Body of pancreas (tissue), 4 donors: ENCODE results near the gene GAK. TPM values are rescaled to one million over a fixed set of nuclear protein-coding genes. Genes with fewer than 3 reads are reported as not detected.

Experiments used
- ATAC-seq: fragments of 150-250 bp; one replicate; pipeline ENCODE4 v1.9.1; 2016
- DNase-seq, 4 donors: peaks; one replicate each; pipeline ENCODE4 v3.0.0-alpha.2; 2019
- H3K27ac ChIP-seq, 4 donors: fragments of 200-600 bp; sonication (generic); 1 replicate in 3 of 4; 2 replicates in 1 of 4; pipeline versions ENCODE4 v1.5.1 to v1.6.1; 2016 to 2019; ENCODE audit warnings: mild to moderate bottlenecking in 1 of 4, mixed read lengths in 1 of 4, moderate library complexity in 1 of 4
- H3K27me3 ChIP-seq, 2 donors: fragments of 200-600 bp; sonication (generic); one replicate each; pipeline ENCODE4 v1.6.0; 2016; ENCODE audit warnings: mild to moderate bottlenecking in 1 of 2
- H3K36me3 ChIP-seq, 2 donors: fragments of 200-600 bp; sonication (generic); replicated peaks in 1 of 2; 2 replicates each; pipeline ENCODE4 v1.5.1; 2016; ENCODE audit warnings: low read depth in 2 of 2; ENCODE audit not compliant: insufficient read depth in 1 of 2
- H3K4me1 ChIP-seq: fragments of 200-600 bp; sonication (generic); one replicate; pipeline ENCODE4 v1.6.0; 2016
- H3K4me3 ChIP-seq, 2 donors: fragments of 200-600 bp; sonication (generic); 1 replicate in 1 of 2; 2 replicates in 1 of 2; pipeline ENCODE4 v1.5.1; 2016 to 2019
- H3K9me3 ChIP-seq, 3 donors: fragments of 200-600 bp; sonication (generic); 1 replicate in 2 of 3; 2 replicates in 1 of 3; pipeline ENCODE4 v1.5.1; 2016
- POLR2A ChIP-seq, 3 donors: fragments of 450-650 bp; IDR thresholded peaks; one replicate each; pipeline ENCODE4 v1.6.1; 2016; ENCODE audit warnings: antibody characterized with exemption in 3 of 3, mild to moderate bottlenecking in 2 of 3
- WGBS, 2 donors: methylation state at CpG; one replicate each; pipeline ENCODE4 v1.1.5; 2017; 5-methylcytosine and 5-hydroxymethylcytosine counted together
- intact Hi-C: fragments of 100-400 bp; cut with DNase I; formaldehyde crosslinking; loops from one replicate; pipeline ENCODE4 v1.15.1; 2023
- total RNA-seq, 2 donors: library from RNA; depleted of rRNA; stranded (reverse); fragments of >200 nt; gene quantifications; one replicate each; pipeline ENCODE4 v1.1.0, GENCODE V29; 2016
- TF ChIP-seq, protein P1 (sequence below), 7 experiments: fragments of 450-650 bp in 4 of 7; fragments of 200-600 bp in 3 of 7; sonication (generic) in 3 of 7; IDR thresholded peaks; one replicate each; pipeline ENCODE4 v1.5.1; 2016 to 2019; ENCODE audit warnings: antibody characterized with exemption in 7 of 7

The GAK gene
- total RNA-seq, 2 donors from 2014 or later = 126 to 127 TPM

DNA sequence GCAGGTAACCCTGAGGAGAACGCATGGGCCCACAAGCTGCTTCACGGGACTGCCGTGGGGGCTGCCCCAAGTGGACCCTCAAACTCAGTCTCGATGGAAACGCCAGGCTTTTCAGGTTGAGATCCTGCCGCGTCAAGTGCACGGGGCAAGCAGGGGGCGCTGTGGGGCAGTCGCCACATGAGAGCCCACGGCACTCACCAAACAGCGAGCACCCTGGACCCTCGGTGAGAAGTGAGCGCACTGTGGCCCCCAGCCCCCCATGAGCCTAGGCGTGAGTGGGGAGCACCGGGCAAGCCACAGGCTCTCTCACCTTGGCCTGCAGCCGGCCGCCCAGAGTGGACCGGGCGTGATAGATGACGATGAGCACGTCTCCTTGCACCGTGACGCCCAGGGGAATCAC lies 55.3 kb downstream of the GAK start:
- intact Hi-C loops = no loop called here
- Histone ChIP-seq H3K27me3 (no peaks in the 10 kb centered on the region), H3K27ac (no peak overlapping the region), H3K4me1 (no peaks in the 10 kb centered on the region), H3K9me3 (no peaks in the 10 kb centered on the region), H3K36me3 (peaks cover 10 to 35% of the 10 kb centered on the region in 2 donors), H3K4me3 (no peak overlapping the region)
- no peak for ATAC-seq
- TF ChIP-seq, protein P1, sequence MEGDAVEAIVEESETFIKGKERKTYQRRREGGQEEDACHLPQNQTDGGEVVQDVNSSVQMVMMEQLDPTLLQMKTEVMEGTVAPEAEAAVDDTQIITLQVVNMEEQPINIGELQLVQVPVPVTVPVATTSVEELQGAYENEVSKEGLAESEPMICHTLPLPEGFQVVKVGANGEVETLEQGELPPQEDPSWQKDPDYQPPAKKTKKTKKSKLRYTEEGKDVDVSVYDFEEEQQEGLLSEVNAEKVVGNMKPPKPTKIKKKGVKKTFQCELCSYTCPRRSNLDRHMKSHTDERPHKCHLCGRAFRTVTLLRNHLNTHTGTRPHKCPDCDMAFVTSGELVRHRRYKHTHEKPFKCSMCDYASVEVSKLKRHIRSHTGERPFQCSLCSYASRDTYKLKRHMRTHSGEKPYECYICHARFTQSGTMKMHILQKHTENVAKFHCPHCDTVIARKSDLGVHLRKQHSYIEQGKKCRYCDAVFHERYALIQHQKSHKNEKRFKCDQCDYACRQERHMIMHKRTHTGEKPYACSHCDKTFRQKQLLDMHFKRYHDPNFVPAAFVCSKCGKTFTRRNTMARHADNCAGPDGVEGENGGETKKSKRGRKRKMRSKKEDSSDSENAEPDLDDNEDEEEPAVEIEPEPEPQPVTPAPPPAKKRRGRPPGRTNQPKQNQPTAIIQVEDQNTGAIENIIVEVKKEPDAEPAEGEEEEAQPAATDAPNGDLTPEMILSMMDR (IDR thresholded peaks at IDR 0.05) = peak in 1 of 7 experiments; percentile 3
- no peak for TF ChIP-seq POLR2A (IDR thresholded peaks at IDR 0.05)
- WGBS, 2 donors = 91 to 97% methylated on average over 11 to 13 of the region's 24 CpGs
- DNase-seq = no peak

DNA sequence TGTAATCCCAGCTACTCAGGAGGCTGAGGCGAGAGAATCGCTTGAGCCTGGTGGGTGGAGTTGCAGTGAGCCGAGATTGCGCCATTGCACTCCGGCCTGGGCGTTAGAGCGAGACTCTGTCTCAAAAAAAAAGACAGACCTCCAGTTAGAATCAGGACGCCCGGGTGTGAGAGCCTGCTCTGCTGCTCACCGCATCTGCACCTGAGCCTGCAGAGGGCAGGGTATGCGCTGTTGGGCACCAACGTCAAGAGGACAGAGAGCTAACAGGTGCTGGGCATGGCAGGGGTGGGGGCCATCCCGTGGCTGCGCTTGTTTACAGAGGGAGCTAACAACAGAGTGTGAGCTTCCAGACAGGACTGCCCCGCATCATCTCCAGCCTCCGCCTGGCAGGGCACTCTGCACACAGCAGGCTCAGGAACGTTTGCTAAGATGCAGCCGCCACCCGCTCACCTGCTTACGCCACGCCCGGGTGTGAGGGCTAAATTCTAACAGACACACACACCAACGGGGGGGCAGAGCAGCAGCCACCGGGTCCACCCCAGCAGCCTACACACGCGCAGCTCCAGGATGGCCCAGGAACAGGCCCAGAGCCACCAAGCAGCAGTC lies 56.2 kb downstream of the GAK start:
- Histone ChIP-seq H3K4me3 (no peak overlapping the region), H3K27me3 (no peaks in the 10 kb centered on the region), H3K4me1 (no peaks in the 10 kb centered on the region), H3K27ac (no peak overlapping the region), H3K36me3 (peaks cover 10 to 33% of the 10 kb centered on the region in 2 donors), H3K9me3 (no peaks in the 10 kb centered on the region)
- ATAC-seq (no peak), DNase-seq (no peak)
- intact Hi-C loops = no loop called here
- TF ChIP-seq, protein P1 (IDR thresholded peaks at IDR 0.05) = no peak
- no peak for TF ChIP-seq POLR2A (IDR thresholded peaks at IDR 0.05)
- WGBS, 2 donors = 82 to 93% methylated on average over 15 to 24 of the region's 26 CpGs

DNA sequence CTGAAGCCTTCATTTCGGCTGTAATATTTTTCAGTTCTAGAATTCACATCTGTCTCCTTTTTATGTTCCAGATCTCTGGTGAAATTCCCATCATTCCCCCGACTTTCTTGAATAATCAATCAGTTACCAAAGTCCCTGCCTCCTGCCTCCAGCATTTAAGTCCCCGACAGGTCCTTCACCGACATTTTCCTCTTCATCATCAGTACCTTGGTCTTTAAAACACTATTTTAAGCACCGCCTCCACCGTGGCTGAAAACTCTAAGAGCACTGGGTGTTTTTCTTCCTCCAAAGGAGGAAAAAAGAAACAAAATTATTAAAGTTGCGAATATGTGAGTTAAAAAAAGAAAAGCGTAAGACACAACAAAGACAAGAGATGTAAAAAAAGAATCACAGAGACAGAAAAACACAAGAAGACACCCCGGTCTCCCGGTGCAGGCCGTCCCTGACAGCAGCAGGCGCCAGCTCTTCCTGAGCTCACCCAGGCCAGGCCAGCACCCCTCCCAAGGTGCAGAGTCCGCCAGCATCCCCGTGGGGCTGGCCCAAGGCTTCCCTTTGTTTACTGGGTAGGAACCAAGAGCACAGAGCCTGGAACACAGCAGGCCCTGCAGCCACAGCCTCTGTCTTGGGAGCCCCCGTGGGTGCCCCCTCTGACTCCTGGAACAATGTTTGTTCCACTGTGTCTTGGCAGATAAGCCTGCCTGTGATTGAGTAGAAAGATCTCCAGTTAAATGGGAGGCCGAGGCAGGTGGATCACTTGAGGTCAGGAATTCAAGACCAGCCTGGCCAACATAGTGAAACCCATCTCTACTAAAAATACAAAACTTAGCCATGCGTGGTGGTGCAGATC lies 56.9 kb downstream of the GAK start:
- peaks cover 10 to 36% of the 10 kb centered on the region in 2 donors for H3K36me3 ChIP-seq
- 88 to 89% methylated on average over 15 to 17 of the region's 17 CpGs for WGBS, 2 donors
- H3K27me3 ChIP-seq = no peaks in the 10 kb centered on the region
- no peak overlapping the region for H3K4me3 ChIP-seq
- DNase-seq (no peak), ATAC-seq (no peak)
- intact Hi-C loops = no loop called here
- TF ChIP-seq, protein P1 (IDR thresholded peaks at IDR 0.05) = no peak
- no peak for TF ChIP-seq POLR2A (IDR thresholded peaks at IDR 0.05)
- no peaks in the 10 kb centered on the region for H3K9me3 ChIP-seq
- no peak overlapping the region for H3K27ac ChIP-seq
- no peaks in the 10 kb centered on the region for H3K4me1 ChIP-seq

DNA sequence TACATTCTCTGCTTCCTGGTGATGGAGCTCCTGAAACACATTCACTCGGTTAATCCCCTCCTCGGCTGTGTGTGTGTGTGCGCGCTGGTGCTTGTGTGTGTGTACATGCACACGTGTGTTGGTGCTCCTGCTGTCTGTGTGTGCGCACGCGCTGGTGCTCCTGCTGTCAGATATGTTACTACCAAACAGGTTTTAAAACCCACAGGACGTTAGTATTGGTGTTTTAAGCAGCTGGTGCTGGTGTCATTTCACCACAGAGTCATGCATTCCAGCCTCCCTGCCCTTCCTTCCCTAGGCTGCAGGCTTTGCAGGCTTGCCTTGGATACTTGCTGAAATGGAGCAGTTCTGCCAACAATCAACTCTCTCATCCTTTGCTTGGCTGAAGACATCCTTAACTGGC lies 58.1 kb downstream of the GAK start:
- no peaks in the 10 kb centered on the region for H3K9me3 ChIP-seq
- no peak for DNase-seq
- H3K36me3 ChIP-seq = peaks cover 10 to 34% of the 10 kb centered on the region in 2 donors
- no peaks in the 10 kb centered on the region for H3K27me3 ChIP-seq
- H3K4me1 ChIP-seq = no peaks in the 10 kb centered on the region
- H3K27ac ChIP-seq = no peak overlapping the region
- 89 to 91% methylated on average over 9 of the region's 9 CpGs for WGBS, 2 donors
- TF ChIP-seq, protein P1 (IDR thresholded peaks at IDR 0.05) = no peak
- TF ChIP-seq POLR2A (IDR thresholded peaks at IDR 0.05) = no peak
- H3K4me3 ChIP-seq = no peak overlapping the region
- no peak for ATAC-seq
- intact Hi-C loops = no loop called here
